Lower lobe of right lung (tissue), 2 donors: ENCODE measurements around the gene SIGLEC14. TPM values are rescaled to one million over a fixed set of nuclear protein-coding genes. Genes with fewer than 3 reads are reported as not detected.

Source experiments
- ATAC-seq, 2 donors: fragments of 200-7000 bp; cut with Tn5 transposase; one replicate each; pipeline ENCODE4 v1.9.1; 2020 to 2022; ENCODE audit warnings: mild to moderate bottlenecking in 2 of 2, moderate library complexity in 2 of 2
- DNase-seq: peaks from one replicate; pipeline ENCODE4 v3.0.0-alpha.2; 2020
- H3K27ac ChIP-seq: fragments of 200-600 bp; one replicate; pipeline ENCODE4 v1.8.0; 2022
- H3K27me3 ChIP-seq: fragments of 200-600 bp; one replicate; pipeline ENCODE4 v1.8.0; 2022; ENCODE audit warnings: low read depth
- H3K36me3 ChIP-seq: fragments of 200-600 bp; one replicate; pipeline ENCODE4 v1.8.0; 2022; ENCODE audit warnings: mild to moderate bottlenecking
- H3K4me1 ChIP-seq: fragments of 200-600 bp; one replicate; pipeline ENCODE4 v1.8.0; 2022
- H3K4me3 ChIP-seq: fragments of 200-600 bp; one replicate; pipeline ENCODE4 v1.8.0; 2022; ENCODE audit warnings: mild to moderate bottlenecking
- H3K9me3 ChIP-seq: fragments of 200-600 bp; one replicate; pipeline ENCODE4 v1.8.0; 2022
- CTCF ChIP-seq: fragments of 200-600 bp; IDR thresholded peaks from one replicate; pipeline ENCODE4 v1.8.0; 2022; ENCODE audit warnings: antibody characterized with exemption, mild to moderate bottlenecking
- intact Hi-C: fragments of 100-400 bp; cut with DNase I; formaldehyde crosslinking; loops from one replicate; pipeline ENCODE4 v1.11.0; 2022
- total RNA-seq: library from RNA; stranded (reverse); fragmentation: NEBNext Ultra II Directional; extraction: Animal tissue kit (Norgen Biotek cat#: 25700); gene quantifications from one replicate; pipeline ENCODE4 v1.2.1, GENCODE V29; 2021
- donor health status: DM: no; HTN: yes; CAD: no; lungs with severe emphysema.

SIGLEC14 gene
- total RNA-seq, 1 donor from 2014 or later = 20.3 TPM

- Histone ChIP-seq H3K27me3 (peaks cover 25% of the 10 kb centered on the region), H3K36me3 (no peaks in the 10 kb centered on the region), H3K9me3 (no peaks in the 10 kb centered on the region), H3K4me1 (no peaks in the 10 kb centered on the region), H3K27ac (no peak overlapping the region), H3K4me3 (no peak overlapping the region)
- TF ChIP-seq CTCF = no peak
- ATAC-seq = no peak
- intact Hi-C loops = no loop called here
- no peak for DNase-seq
Observed at GRCh38 chr19:51664997-51665396, 18.4 kb upstream of the SIGLEC14 start.

- H3K4me1 ChIP-seq = no peaks in the 10 kb centered on the region
- ATAC-seq (no peak), DNase-seq (no peak)
- no peak for TF ChIP-seq CTCF
- H3K4me3 ChIP-seq = no peak overlapping the region
- peaks cover 25% of the 10 kb centered on the region for H3K27me3 ChIP-seq
- intact Hi-C loops = no loop called here
- H3K36me3 ChIP-seq = no peaks in the 10 kb centered on the region
- no peak overlapping the region for H3K27ac ChIP-seq
- no peaks in the 10 kb centered on the region for H3K9me3 ChIP-seq
Observed at GRCh38 chr19:51664131-51664530, 17.5 kb upstream of the SIGLEC14 start.

GRCh38 chr19:51663650-51664049 is 17.0 kb upstream of the SIGLEC14 start:
- DNase-seq (no peak), ATAC-seq (no peak)
- no peak overlapping the region for H3K27ac ChIP-seq
- intact Hi-C loops = no loop called here
- H3K36me3 ChIP-seq = no peaks in the 10 kb centered on the region
- no peak overlapping the region for H3K4me3 ChIP-seq
- peaks cover 25% of the 10 kb centered on the region for H3K27me3 ChIP-seq
- no peak for TF ChIP-seq CTCF
- H3K4me1 ChIP-seq = no peaks in the 10 kb centered on the region
- H3K9me3 ChIP-seq = no peaks in the 10 kb centered on the region

GRCh38 chr19:51660975-51661600 is 14.5 kb upstream of the SIGLEC14 start:
- Histone ChIP-seq H3K36me3 (no peaks in the 10 kb centered on the region), H3K27ac (no peak overlapping the region), H3K4me1 (peaks cover 4% of the 10 kb centered on the region), H3K27me3 (peaks cover 25% of the 10 kb centered on the region), H3K4me3 (no peak overlapping the region), H3K9me3 (no peaks in the 10 kb centered on the region)
- peak; percentile 45 to 67 for ATAC-seq
- intact Hi-C loops = no loop called here
- DNase-seq = peak; percentile 54
- TF ChIP-seq CTCF = peak; percentile 54

GRCh38 chr19:51654783-51655182 is 8.2 kb upstream of the SIGLEC14 start:
- no peak overlapping the region for H3K4me3 ChIP-seq
- no peaks in the 10 kb centered on the region for H3K27me3 ChIP-seq
- H3K9me3 ChIP-seq = no peaks in the 10 kb centered on the region
- TF ChIP-seq CTCF = no peak
- DNase-seq = no peak
- peaks cover 8% of the 10 kb centered on the region for H3K4me1 ChIP-seq
- H3K36me3 ChIP-seq = no peaks in the 10 kb centered on the region
- intact Hi-C loops = no loop called here
- H3K27ac ChIP-seq = no peak overlapping the region
- ATAC-seq = no peak

GRCh38 chr19:51653162-51653561 is 6.5 kb upstream of the SIGLEC14 start:
- Histone ChIP-seq H3K4me1 (peaks cover 8% of the 10 kb centered on the region), H3K9me3 (no peaks in the 10 kb centered on the region), H3K27ac (no peak overlapping the region), H3K4me3 (no peak overlapping the region), H3K36me3 (no peaks in the 10 kb centered on the region), H3K27me3 (no peaks in the 10 kb centered on the region)
- no peak for ATAC-seq
- no peak for TF ChIP-seq CTCF
- intact Hi-C loops = no loop called here
- no peak for DNase-seq
